ENCODE measurements around the gene TRPV3. TPM values are rescaled to one million over a fixed set of nuclear protein-coding genes. Genes with fewer than 3 reads are reported as not detected.
"Not testable (repeated sequence)": the region's sequence is repeated elsewhere in the genome, so short reads cannot be mapped to it uniquely, and the experiment has no call there.

The TRPV3 gene
- polyA plus RNA-seq, 4 donors, result 1.1 to 20.1 (median 7.4) TPM

GRCh38 chr17:3571043-3571900 is 13.7 kb upstream of the TRPV3 start:
- Histone ChIP-seq H3K9me3 (ENCODE audit: control insufficient read depth in 2 of 2, insufficient read depth in 1 of 2, low read depth in 1 of 2, low read length in 1 of 2) (no peaks in the 10 kb centered on the region), H3K27me3 (ENCODE audit: control insufficient read depth in 3 of 3, insufficient read depth in 3 of 3, low read length in 3 of 3) (no peaks in the 10 kb centered on the region), H3K27ac (ENCODE audit: low read depth in 1 of 3, low read length in 2 of 3) (no peak overlapping the region), H3K4me3 (ENCODE audit: low read depth in 1 of 3, low read length in 3 of 3) (no peak overlapping the region), H3K4me1 (ENCODE audit: control insufficient read depth in 3 of 3, insufficient read depth in 2 of 3, low read depth in 1 of 3, low read length in 2 of 3) (no peaks in the 10 kb centered on the region), H3K36me3 (ENCODE audit: control insufficient read depth in 3 of 3, insufficient read depth in 2 of 3, low read depth in 1 of 3, low read length in 3 of 3) (peaks cover 0 to 64% (median 6%) of the 10 kb centered on the region in 3 donors)
- WGBS, 3 donors, result 95 to 97% (median 95%) methylated on average over 35 to 36 of the region's 36 CpGs
- FAIRE-seq, result no peak
- no peak for DNase-seq

DNA sequence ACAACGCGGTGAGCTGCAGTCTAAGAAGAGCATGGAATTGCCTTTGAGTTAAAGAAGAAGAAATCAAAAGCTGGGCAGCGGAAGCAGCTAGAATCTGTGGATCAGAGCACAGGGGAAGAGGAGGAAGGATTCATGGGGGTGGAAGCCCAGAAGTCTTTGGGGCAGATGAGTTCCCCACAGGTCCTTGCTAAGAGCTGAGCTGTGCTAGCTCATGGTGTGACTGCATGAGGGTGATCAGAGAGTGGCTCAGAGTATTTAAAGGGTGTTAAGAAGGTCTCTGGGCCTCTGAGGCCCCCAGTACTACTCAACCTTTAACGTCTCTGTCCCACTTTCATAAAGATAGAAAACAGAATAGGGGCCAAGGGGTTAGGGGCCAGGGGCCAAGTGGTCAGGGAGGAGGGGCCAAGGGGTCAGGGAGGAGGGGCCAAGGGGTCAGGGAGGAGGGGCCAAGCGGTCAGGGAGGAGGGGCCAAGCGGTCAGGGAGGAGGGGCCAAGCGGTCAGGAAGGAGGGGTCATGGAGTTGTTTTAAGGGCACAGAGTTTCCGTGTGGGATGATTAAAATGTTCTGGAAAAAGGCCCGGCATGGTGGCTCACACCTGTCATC is 12.0 kb upstream of the TRPV3 start:
- no peak for FAIRE-seq
- DNase-seq, result no peak
- Histone ChIP-seq H3K27ac (ENCODE audit: low read depth in 1 of 3, low read length in 2 of 3) (no peak overlapping the region), H3K27me3 (ENCODE audit: control insufficient read depth in 3 of 3, insufficient read depth in 3 of 3, low read length in 3 of 3) (no peaks in the 10 kb centered on the region), H3K9me3 (ENCODE audit: control insufficient read depth in 2 of 2, insufficient read depth in 1 of 2, low read depth in 1 of 2, low read length in 1 of 2) (no peaks in the 10 kb centered on the region), H3K4me3 (ENCODE audit: low read depth in 1 of 3, low read length in 3 of 3) (no peak overlapping the region), H3K36me3 (ENCODE audit: control insufficient read depth in 3 of 3, insufficient read depth in 2 of 3, low read depth in 1 of 3, low read length in 3 of 3) (peaks cover 0 to 69% (median 9%) of the 10 kb centered on the region in 3 donors), H3K4me1 (ENCODE audit: control insufficient read depth in 3 of 3, insufficient read depth in 2 of 3, low read depth in 1 of 3, low read length in 2 of 3) (no peaks in the 10 kb centered on the region)
- 93 to 96% (median 95%) methylated on average over 9 of the region's 9 CpGs for WGBS, 3 donors

DNA sequence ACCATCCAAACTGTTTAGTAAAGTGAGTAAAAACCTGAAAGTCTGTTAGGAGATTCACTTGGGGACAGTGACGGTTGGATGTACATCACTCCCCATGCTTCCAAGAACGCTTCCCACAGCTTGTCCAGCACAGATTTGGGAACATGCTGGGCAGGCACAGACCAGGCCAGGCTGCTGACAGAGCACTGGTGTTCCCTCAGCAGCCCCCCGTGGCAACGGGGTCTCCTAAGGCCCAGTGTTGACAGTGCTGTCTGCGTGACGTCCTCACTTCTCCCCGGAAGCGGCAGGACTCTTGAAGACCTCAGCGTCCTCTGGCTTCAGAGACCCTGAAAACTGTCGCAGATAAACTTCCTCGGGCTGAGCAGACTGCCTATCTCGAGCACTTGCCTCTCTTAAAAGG is 8.9 kb upstream of the TRPV3 start:
- peaks cover 0 to 44% (median 9%) of the 10 kb centered on the region in 3 donors for H3K36me3 ChIP-seq (ENCODE audit: control insufficient read depth in 3 of 3, insufficient read depth in 2 of 3, low read depth in 1 of 3, low read length in 3 of 3)
- H3K27ac ChIP-seq (ENCODE audit: low read depth in 1 of 3, low read length in 2 of 3), result no peak overlapping the region
- DNase-seq, result no peak
- no peaks in the 10 kb centered on the region for H3K4me1 ChIP-seq (ENCODE audit: control insufficient read depth in 3 of 3, insufficient read depth in 2 of 3, low read depth in 1 of 3, low read length in 2 of 3)
- H3K27me3 ChIP-seq (ENCODE audit: control insufficient read depth in 3 of 3, insufficient read depth in 3 of 3, low read length in 3 of 3), result no peaks in the 10 kb centered on the region
- 92 to 95% (median 95%) methylated on average over 12 of the region's 12 CpGs for WGBS, 3 donors
- H3K4me3 ChIP-seq (ENCODE audit: low read depth in 1 of 3, low read length in 3 of 3), result no peak overlapping the region
- no peak for FAIRE-seq
- no peaks in the 10 kb centered on the region for H3K9me3 ChIP-seq (ENCODE audit: control insufficient read depth in 2 of 2, insufficient read depth in 1 of 2, low read depth in 1 of 2, low read length in 1 of 2)

DNA sequence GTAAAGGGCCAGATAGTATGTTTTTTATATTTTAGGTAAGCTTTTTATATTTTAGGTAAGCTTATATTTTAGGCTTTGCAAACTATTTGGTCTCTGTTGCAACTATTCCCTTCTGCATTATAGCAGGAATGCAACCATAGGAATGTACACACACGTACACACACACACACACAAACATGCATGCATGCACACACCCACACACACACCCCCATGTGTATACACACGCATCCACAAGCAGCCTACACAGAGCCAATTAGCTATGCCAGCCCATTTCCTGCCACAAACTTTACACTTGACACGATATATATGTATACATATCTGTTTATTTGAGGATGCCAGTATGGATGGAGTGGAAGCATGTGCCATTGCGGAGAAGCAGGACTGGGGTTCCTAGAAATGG is 7.5 kb upstream of the TRPV3 start:
- 85 to 95% (median 86%) methylated on average over 4 of the region's 4 CpGs for WGBS, 3 donors
- Histone ChIP-seq H3K4me3 (ENCODE audit: low read depth in 1 of 3, low read length in 3 of 3) (no peak overlapping the region), H3K4me1 (ENCODE audit: control insufficient read depth in 3 of 3, insufficient read depth in 2 of 3, low read depth in 1 of 3, low read length in 2 of 3) (no peaks in the 10 kb centered on the region), H3K36me3 (ENCODE audit: control insufficient read depth in 3 of 3, insufficient read depth in 2 of 3, low read depth in 1 of 3, low read length in 3 of 3) (peaks cover 0 to 33% (median 5%) of the 10 kb centered on the region in 3 donors), H3K9me3 (ENCODE audit: control insufficient read depth in 2 of 2, insufficient read depth in 1 of 2, low read depth in 1 of 2, low read length in 1 of 2) (no peaks in the 10 kb centered on the region), H3K27me3 (ENCODE audit: control insufficient read depth in 3 of 3, insufficient read depth in 3 of 3, low read length in 3 of 3) (no peaks in the 10 kb centered on the region), H3K27ac (ENCODE audit: low read depth in 1 of 3, low read length in 2 of 3) (no peak overlapping the region)
- DNase-seq, result no peak
- no peak for FAIRE-seq

GRCh38 chr17:3564241-3564640 is 6.6 kb upstream of the TRPV3 start:
- 96 to 98% (median 97%) methylated on average over 18 to 28 of the region's 28 CpGs for WGBS, 3 donors
- not testable (repeated sequence) for H3K9me3 ChIP-seq (ENCODE audit: control insufficient read depth in 2 of 2, insufficient read depth in 1 of 2, low read depth in 1 of 2, low read length in 1 of 2); H3K27me3 ChIP-seq (ENCODE audit: control insufficient read depth in 3 of 3, insufficient read depth in 3 of 3, low read length in 3 of 3); H3K4me3 ChIP-seq (ENCODE audit: low read depth in 1 of 3, low read length in 3 of 3); H3K27ac ChIP-seq (ENCODE audit: low read depth in 1 of 3, low read length in 2 of 3); DNase-seq; H3K4me1 ChIP-seq (ENCODE audit: control insufficient read depth in 3 of 3, insufficient read depth in 2 of 3, low read depth in 1 of 3, low read length in 2 of 3); FAIRE-seq
- H3K36me3 ChIP-seq (ENCODE audit: control insufficient read depth in 3 of 3, insufficient read depth in 2 of 3, low read depth in 1 of 3, low read length in 3 of 3), result peaks cover 0 to 24% (median 5%) of the 10 kb centered on the region in 3 donors

DNA sequence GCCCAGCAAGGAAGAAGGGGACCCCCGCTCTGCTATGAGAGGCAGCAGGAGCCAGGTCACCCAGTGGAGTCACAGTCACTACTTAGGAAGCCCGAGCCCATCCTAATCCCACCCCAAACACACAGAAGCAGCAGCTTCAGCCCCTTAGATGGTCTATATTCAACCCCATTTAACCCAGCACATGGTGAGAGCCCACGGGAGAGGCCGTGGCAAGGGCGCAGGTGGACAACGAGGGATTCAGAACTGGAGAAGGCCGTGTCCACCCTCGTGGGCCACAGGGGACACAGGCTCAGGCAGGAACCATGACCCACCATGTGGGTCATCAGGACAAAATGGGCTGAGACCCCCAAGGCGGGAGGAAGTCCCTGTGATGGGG is 1.6 kb upstream of the TRPV3 start:
- peaks cover 0 to 4% (median 0%) of the 10 kb centered on the region in 3 donors for H3K36me3 ChIP-seq (ENCODE audit: control insufficient read depth in 3 of 3, insufficient read depth in 2 of 3, low read depth in 1 of 3, low read length in 3 of 3)
- H3K9me3 ChIP-seq (ENCODE audit: control insufficient read depth in 2 of 2, insufficient read depth in 1 of 2, low read depth in 1 of 2, low read length in 1 of 2), result no peaks in the 10 kb centered on the region
- H3K27me3 ChIP-seq (ENCODE audit: control insufficient read depth in 3 of 3, insufficient read depth in 3 of 3, low read length in 3 of 3), result no peaks in the 10 kb centered on the region
- peaks cover 0 to 28% (median 2%) of the 10 kb centered on the region in 3 donors for H3K4me1 ChIP-seq (ENCODE audit: control insufficient read depth in 3 of 3, insufficient read depth in 2 of 3, low read depth in 1 of 3, low read length in 2 of 3)
- H3K4me3 ChIP-seq (ENCODE audit: low read depth in 1 of 3, low read length in 3 of 3), result no peak overlapping the region
- WGBS, 3 donors, result 87 to 93% (median 91%) methylated on average over 9 of the region's 9 CpGs
- DNase-seq, result no peak
- peak overlapping the region in 1 of 3 donors; percentile 85 for H3K27ac ChIP-seq (ENCODE audit: low read depth in 1 of 3, low read length in 2 of 3)
- no peak for FAIRE-seq

GRCh38 chr17:3558603-3559269 is 1.1 kb upstream of the TRPV3 start:
- FAIRE-seq, result no peak
- H3K27ac ChIP-seq (ENCODE audit: low read depth in 1 of 3, low read length in 2 of 3), result peak overlapping the region in 2 of 3 donors; percentile 77 to 85
- peaks cover 0 to 9% (median 0%) of the 10 kb centered on the region in 3 donors for H3K36me3 ChIP-seq (ENCODE audit: control insufficient read depth in 3 of 3, insufficient read depth in 2 of 3, low read depth in 1 of 3, low read length in 3 of 3)
- 21 to 35% (median 24%) methylated on average over 25 of the region's 25 CpGs for WGBS, 3 donors
- peaks cover 0 to 28% (median 2%) of the 10 kb centered on the region in 3 donors for H3K4me1 ChIP-seq (ENCODE audit: control insufficient read depth in 3 of 3, insufficient read depth in 2 of 3, low read depth in 1 of 3, low read length in 2 of 3)
- H3K4me3 ChIP-seq (ENCODE audit: low read depth in 1 of 3, low read length in 3 of 3), result no peak overlapping the region
- no peaks in the 10 kb centered on the region for H3K27me3 ChIP-seq (ENCODE audit: control insufficient read depth in 3 of 3, insufficient read depth in 3 of 3, low read length in 3 of 3)
- DNase-seq, result peak; percentile 49 to 68
- H3K9me3 ChIP-seq (ENCODE audit: control insufficient read depth in 2 of 2, insufficient read depth in 1 of 2, low read depth in 1 of 2, low read length in 1 of 2), result no peaks in the 10 kb centered on the region
